Caco-2 (cell line): Measurements from ENCODE around the gene WFIKKN1. TPM values are rescaled to one million over a fixed set of nuclear protein-coding genes. Genes with fewer than 3 reads are reported as not detected.

Experiments used
- BruUV-seq: library from RNA; stranded (reverse); fragments of 400-500 nt; replicated peaks from 2 replicates; lab custom pipeline; 2021; lab: Mats Ljungman, UMichigan
- CTCF ChIA-PET: fragments of 300-600 bp; sonication (Branson Sonifier 250); formaldehyde crosslinking; loops from one replicate; lab custom pipeline; 2022; ENCODE audit warnings: antibody characterized with exemption; lab: Charles Lee
- POLR2A ChIA-PET: fragments of 300-600 bp; sonication (Branson Sonifier 250); formaldehyde crosslinking; loops from one replicate; lab custom pipeline; 2022; ENCODE audit warnings: antibody characterized with exemption; lab: Charles Lee
- DNase-seq, 2 experiments: peaks; one replicate each; pipeline versions ENCODE4 v3.0.0 to v3.0.0-alpha.2; 2020 to 2022
- H3K27me3 ChIP-seq: replicated peaks from 2 replicates; pipeline ENCODE4 v1.6.0; 2011; ENCODE audit warnings: low read length; ENCODE audit not compliant: control insufficient read depth, insufficient read depth
- H3K36me3 ChIP-seq: 2 replicates; pipeline ENCODE4 v1.5.1; 2011; ENCODE audit warnings: low read length; ENCODE audit not compliant: control insufficient read depth, insufficient read depth
- H3K4me1 ChIP-seq: fragments of 250-450 bp; sonication (Bioruptor Pico); 2 replicates; pipeline ENCODE4 v1.5.1; 2020; ENCODE audit warnings: mild to moderate bottlenecking
- H3K4me3 ChIP-seq: 2 replicates; pipeline ENCODE4 v1.5.1; 2011; ENCODE audit warnings: low read depth, mild to moderate bottlenecking, control low read depth, low read length
- H3K9me3 ChIP-seq: fragments of 250-450 bp; sonication (Bioruptor Pico); 2 replicates; pipeline ENCODE4 v1.5.1; 2020; ENCODE audit warnings: mild to moderate bottlenecking, moderate library complexity
- H3K27ac Mint-ChIP-seq: one replicate; pipeline ENCODE4 v1.8.0; 2022; ENCODE audit warnings: mixed read lengths; ENCODE audit not compliant: unreplicated experiment
- H3K27me3 Mint-ChIP-seq: one replicate; pipeline ENCODE4 v1.8.0; 2022; ENCODE audit warnings: mixed read lengths; ENCODE audit not compliant: insufficient read depth, unreplicated experiment
- H3K36me3 Mint-ChIP-seq: one replicate; pipeline ENCODE4 v1.8.0; 2022; ENCODE audit warnings: mild to moderate bottlenecking, mixed read lengths; ENCODE audit not compliant: insufficient read depth, unreplicated experiment
- H3K4me1 Mint-ChIP-seq: one replicate; pipeline ENCODE4 v1.8.0; 2022; ENCODE audit warnings: low read depth, mixed read lengths; ENCODE audit not compliant: unreplicated experiment
- H3K4me3 Mint-ChIP-seq: one replicate; pipeline ENCODE4 v1.8.0; 2022; ENCODE audit warnings: mild to moderate bottlenecking, moderate library complexity, mixed read lengths; ENCODE audit not compliant: unreplicated experiment
- H3K9me3 Mint-ChIP-seq: one replicate; pipeline ENCODE4 v1.8.0; 2022; ENCODE audit warnings: mixed read lengths; ENCODE audit not compliant: unreplicated experiment
- CTCF ChIP-seq, 2 experiments: fragments of 200-600 bp in 1 of 2; IDR thresholded peaks; 1 replicate in 1 of 2; 2 replicates in 1 of 2; pipeline versions ENCODE4 v1.5.1 to v1.8.0; 2011 to 2022; ENCODE audit warnings: antibody characterized with exemption in 1 of 2, control low read depth in 1 of 2, inconsistent platforms in 1 of 2, low read depth in 1 of 2, low read length in 1 of 2, mild to moderate bottlenecking in 1 of 2, moderate library complexity in 1 of 2; ENCODE audit not compliant: insufficient read depth in 1 of 2, severe bottlenecking in 1 of 2, unreplicated experiment in 1 of 2
- intact Hi-C: fragments of 100-400 bp; cut with micrococcal nuclease; formaldehyde crosslinking; loops from one replicate; pipeline ENCODE4 v1.10.0; 2022; ENCODE audit not compliant: unreplicated experiment
- total RNA-seq: library from RNA; stranded (reverse); gene quantifications from 2 replicates; pipeline ENCODE4 v1.2.3, GENCODE V29; 2022

Gene WFIKKN1
- total RNA-seq, 1 experiment from 2014 or later, result 0.54 TPM

- Mint-ChIP-seq H3K27me3 (no peaks in the 10 kb centered on the region), H3K27ac (no peak overlapping the region), H3K4me3 (no peak overlapping the region), H3K36me3 (peaks cover 25% of the 10 kb centered on the region), H3K4me1 (no peaks in the 10 kb centered on the region), H3K9me3 (no peaks in the 10 kb centered on the region)
- no TSS peak for BruUV-seq
- Histone ChIP-seq H3K27me3 (no peaks in the 10 kb centered on the region), H3K36me3 (no peaks in the 10 kb centered on the region; the same call in 1 of the 2 replicates), H3K9me3 (no peaks in the 10 kb centered on the region), H3K4me1 (peaks cover 17% of the 10 kb centered on the region), H3K4me3 (no peak overlapping the region)
- TF ChIP-seq CTCF (IDR thresholded peaks at IDR 0.05; ENCODE audit: insufficient read depth in 1 of 2, low read depth in 1 of 2, low read length in 1 of 2, severe bottlenecking in 1 of 2, unreplicated experiment in 1 of 2), result no peak
- DNase-seq, result no peak
- intact Hi-C loops, result no loop called here
- ChIA-PET CTCF (no interaction called here), POLR2A (no interaction called here)
Observed at GRCh38 chr16:646679-647172, 15.9 kb downstream of the WFIKKN1 start.

- Mint-ChIP-seq H3K4me3 (no peak overlapping the region), H3K4me1 (no peaks in the 10 kb centered on the region), H3K27me3 (no peaks in the 10 kb centered on the region), H3K27ac (no peak overlapping the region), H3K9me3 (no peaks in the 10 kb centered on the region), H3K36me3 (peaks cover 25% of the 10 kb centered on the region)
- Histone ChIP-seq H3K36me3 (no peaks in the 10 kb centered on the region; the same call in 1 of the 2 replicates), H3K9me3 (no peaks in the 10 kb centered on the region), H3K27me3 (no peaks in the 10 kb centered on the region), H3K4me3 (no peak overlapping the region), H3K4me1 (peaks cover 17% of the 10 kb centered on the region)
- no peak for DNase-seq
- CTCF ChIA-PET, result interaction anchor here (0.8 kb wide), 1 partner anchor 59 kb away, joined by 3 read pairs; no protein-coding TSS in a partner anchor
- intact Hi-C loops, result no loop called here
- BruUV-seq, result no TSS peak
- POLR2A ChIA-PET, result no interaction called here
- TF ChIP-seq CTCF (IDR thresholded peaks at IDR 0.05; ENCODE audit: insufficient read depth in 1 of 2, low read depth in 1 of 2, low read length in 1 of 2, severe bottlenecking in 1 of 2, unreplicated experiment in 1 of 2), result no peak
Observed at GRCh38 chr16:647173-647902, 16.6 kb downstream of the WFIKKN1 start.

GRCh38 chr16:648071-648780 is 17.4 kb downstream of the WFIKKN1 start:
- DNase-seq, result peak in 1 of 2 experiments; percentile 38
- Histone ChIP-seq H3K27me3 (no peaks in the 10 kb centered on the region), H3K4me1 (peaks cover 13% of the 10 kb centered on the region), H3K9me3 (no peaks in the 10 kb centered on the region), H3K4me3 (peak overlapping the region; percentile 69), H3K36me3 (no peaks in the 10 kb centered on the region; the same call in 1 of the 2 replicates)
- ChIA-PET POLR2A (interaction anchor here (1.7 kb wide), 1 partner anchor 12 kb away, joined by 5 read pairs; the partner anchor contains the start of gene METTL26), CTCF (interaction anchor here (0.8 kb wide), 1 partner anchor 59 kb away, joined by 3 read pairs; no protein-coding TSS in a partner anchor)
- no peaks in the 10 kb centered on the region for H3K27me3 Mint-ChIP-seq
- intact Hi-C loops, result no loop called here
- peak overlapping the region; percentile 80 for H3K27ac Mint-ChIP-seq
- peak overlapping the region; percentile 72 for H3K4me3 Mint-ChIP-seq
- peak in 1 of 2 experiments; percentile 31 for TF ChIP-seq CTCF (IDR thresholded peaks at IDR 0.05; ENCODE audit: insufficient read depth in 1 of 2, low read depth in 1 of 2, low read length in 1 of 2, severe bottlenecking in 1 of 2, unreplicated experiment in 1 of 2)
- peaks cover 25% of the 10 kb centered on the region for H3K36me3 Mint-ChIP-seq
- BruUV-seq, result no TSS peak
- H3K9me3 Mint-ChIP-seq, result no peaks in the 10 kb centered on the region
- no peaks in the 10 kb centered on the region for H3K4me1 Mint-ChIP-seq
